SK-N-SH (cell line): ENCODE results near the gene LRIT2. TPM values are rescaled to one million over a fixed set of nuclear protein-coding genes. Genes with fewer than 3 reads are reported as not detected.

ENCODE experiments used
- CTCF ChIA-PET: fragments of 300-600, 350-600 bp; formaldehyde crosslinking; extraction: SDS; loops from one replicate; lab custom pipeline; 2021; lab: Yijun Ruan, JAX
- POLR2A ChIA-PET: fragments of 350-600 bp; sonication (Branson Sonifier 250); formaldehyde crosslinking; extraction: SDS; loops from one replicate; lab custom pipeline; 2020; ENCODE audit warnings: antibody characterized with exemption, inconsistent platforms; lab: Yijun Ruan, JAX
- DNase-seq: peaks from one replicate; pipeline ENCODE4 v3.0.0; 2012
- H2AFZ ChIP-seq: fragments of 200-600 bp; sonication (generic); 2 replicates; pipeline ENCODE4 v1.8.1; 2016; ENCODE audit warnings: antibody characterized with exemption, mild to moderate bottlenecking, low read depth
- H3F3A ChIP-seq: fragments of 200-600 bp; sonication (generic); replicated peaks from 2 replicates; pipeline ENCODE3; 2016; ENCODE audit warnings: antibody characterized with exemption, mild to moderate bottlenecking; ENCODE audit not compliant: insufficient read depth
- H3K27ac ChIP-seq, 2 experiments: fragments of 200-500 bp in 1 of 2; fragments of 200-600 bp in 1 of 2; sonication (Bioruptor generic) in 1 of 2; sonication (generic), shearing (Covaris generic) in 1 of 2; 2 replicates each; pipeline versions ENCODE4 v1.5.1 to v1.6.1; 2014 to 2016; ENCODE audit warnings: low read depth in 2 of 2, inconsistent platforms in 1 of 2, low read length in 1 of 2, mild to moderate bottlenecking in 1 of 2, mixed read lengths in 1 of 2
- H3K27me3 ChIP-seq: fragments of 200-600 bp; sonication (generic), shearing (Covaris generic); 2 replicates; pipeline ENCODE4 v1.6.1; 2016; ENCODE audit warnings: mixed run types; ENCODE audit not compliant: insufficient read depth
- H3K36me3 ChIP-seq, 2 experiments: fragments of 200-500 bp in 1 of 2; fragments of 200-600 bp in 1 of 2; sonication (Bioruptor generic) in 1 of 2; sonication (generic) in 1 of 2; replicated peaks in 1 of 2; 2 replicates each; pipeline versions ENCODE3 to v1.5.1; 2014 to 2016; ENCODE audit warnings: low read length in 1 of 2, mild to moderate bottlenecking in 1 of 2; ENCODE audit not compliant: insufficient read depth in 2 of 2, control insufficient read depth in 1 of 2
- H3K4me1 ChIP-seq, 2 experiments: fragments of 200-500 bp in 1 of 2; fragments of 200-600 bp in 1 of 2; sonication (Bioruptor generic) in 1 of 2; sonication (generic), shearing (Covaris generic) in 1 of 2; 2 replicates each; pipeline versions ENCODE4 v1.5.1 to v1.6.1; 2014 to 2016; ENCODE audit warnings: low read depth in 1 of 2, low read length in 1 of 2, mixed run types in 1 of 2; ENCODE audit not compliant: insufficient read depth in 2 of 2, control insufficient read depth in 1 of 2
- H3K4me2 ChIP-seq: fragments of 200-600 bp; sonication (generic), shearing (Covaris generic); 2 replicates; pipeline ENCODE4 v1.6.1; 2017; ENCODE audit warnings: mixed run types
- H3K4me3 ChIP-seq, 2 experiments: fragments of 200-500 bp in 1 of 2; fragments of 200-600 bp in 1 of 2; sonication (Bioruptor generic) in 1 of 2; sonication (generic), shearing (Covaris generic) in 1 of 2; 2 replicates each; pipeline versions ENCODE4 v1.5.1 to v1.8.1; 2014 to 2016; ENCODE audit warnings: low read depth in 2 of 2, inconsistent platforms in 1 of 2, low read length in 1 of 2, mild to moderate bottlenecking in 1 of 2, mixed read lengths in 1 of 2, moderate library complexity in 1 of 2
- H3K79me2 ChIP-seq: fragments of 200-600 bp; sonication (generic); 2 replicates; pipeline ENCODE4 v1.8.1; 2017; ENCODE audit warnings: mild to moderate bottlenecking; ENCODE audit not compliant: insufficient read depth
- H3K9ac ChIP-seq: fragments of 200-600 bp; sonication (generic); 2 replicates; pipeline ENCODE4 v1.6.1; 2017; ENCODE audit warnings: mixed run types
- H3K9me2 ChIP-seq: fragments of 200-600 bp; sonication (generic); 2 replicates; pipeline ENCODE4 v1.6.1; 2017; ENCODE audit warnings: mixed run types
- H3K9me3 ChIP-seq: fragments of 200-600 bp; sonication (generic); 2 replicates; pipeline ENCODE4 v1.6.1; 2017; ENCODE audit warnings: mixed run types, mild to moderate bottlenecking, moderate library complexity
- H4K20me1 ChIP-seq: fragments of 200-600 bp; sonication (generic); 2 replicates; pipeline ENCODE4 v1.6.1; 2017; ENCODE audit warnings: mild to moderate bottlenecking, mixed run types; ENCODE audit not compliant: insufficient read depth
- CHD2 ChIP-seq: fragments of 150-350 bp; IDR thresholded peaks from 2 replicates; pipeline ENCODE4 v1.6.1; 2018; ENCODE audit warnings: low read length; ENCODE audit not compliant: partially characterized antibody
- EP300 ChIP-seq, 2 experiments: IDR thresholded peaks; 2 replicates each; pipeline versions ENCODE4 v1.4.0 to v1.6.1; 2012; ENCODE audit warnings: borderline replicate concordance in 1 of 2, low read depth in 1 of 2, low read length in 1 of 2
- FOXJ3 ChIP-seq: sonication (generic); formaldehyde crosslinking; IDR thresholded peaks from 2 replicates; pipeline ENCODE4 v1.5.1; 2020; ENCODE audit warnings: mild to moderate bottlenecking, missing genetic modification reagents
- FOXM1 ChIP-seq: IDR thresholded peaks from 2 replicates; pipeline ENCODE4 v1.4.0; 2012; ENCODE audit warnings: low read depth, mild to moderate bottlenecking
- GATA2 ChIP-seq: sonication (generic); formaldehyde crosslinking; IDR thresholded peaks from 2 replicates; pipeline ENCODE4 v1.5.0; 2020; ENCODE audit warnings: mild to moderate bottlenecking, missing genetic modification reagents
- MXI1 ChIP-seq: IDR thresholded peaks from 2 replicates; pipeline ENCODE4 v1.6.1; 2012; ENCODE audit warnings: mild to moderate bottlenecking, low read depth, low read length, improper control_type of control experiment
- NFIC ChIP-seq: IDR thresholded peaks from 2 replicates; pipeline ENCODE4 v1.4.0; 2012; ENCODE audit warnings: borderline replicate concordance
- NRF1 ChIP-seq: IDR thresholded peaks from 2 replicates; pipeline ENCODE4 v1.6.1; 2012; ENCODE audit warnings: low read depth, mild to moderate bottlenecking, low read length
- POLR2AphosphoS5 ChIP-seq: IDR thresholded peaks from 2 replicates; pipeline ENCODE4 v1.6.1; 2012; ENCODE audit warnings: low read depth, low read length
- RCOR1 ChIP-seq: fragments of 150-350 bp; IDR thresholded peaks from 2 replicates; pipeline ENCODE4 v1.6.1; 2017; ENCODE audit warnings: antibody characterized with exemption, low read length
- SIN3A ChIP-seq: IDR thresholded peaks from 2 replicates; pipeline ENCODE4 v1.6.1; 2012; ENCODE audit warnings: low read depth, mild to moderate bottlenecking, low read length, moderate library complexity, borderline replicate concordance
- SMC3 ChIP-seq: IDR thresholded peaks from 2 replicates; pipeline ENCODE4 v1.6.1; 2012; ENCODE audit warnings: low read depth, low read length, improper control_type of control experiment
- TAF1 ChIP-seq: IDR thresholded peaks from 2 replicates; pipeline ENCODE4 v1.6.1; 2012; ENCODE audit warnings: low read depth, mild to moderate bottlenecking, low read length, moderate library complexity, borderline replicate concordance
- YY1 ChIP-seq: IDR thresholded peaks from 2 replicates; pipeline ENCODE4 v1.4.0; 2012; ENCODE audit warnings: low read depth, mild to moderate bottlenecking
- WGBS: methylation state at CpG from one replicate; pipeline ENCODE4 v1.1.6; 2017; ENCODE audit warnings: low lambda C conversion rate; 5-methylcytosine and 5-hydroxymethylcytosine counted together
- polyA plus RNA-seq, 3 experiments: library from polyadenylated mRNA; depleted of rRNA; stranded (reverse); fragments of >200 nt; gene quantifications; 2 replicates each; pipeline ENCODE4 v1.2.3, GENCODE V29; 2012
- TF ChIP-seq, protein P1 (sequence below): fragments of 200-600 bp; sonication (generic); IDR thresholded peaks from 2 replicates; pipeline ENCODE4 v1.6.1; 2017; ENCODE audit warnings: antibody characterized with exemption, mild to moderate bottlenecking, moderate library complexity
- TF ChIP-seq, protein P2 (sequence below): fragments of 150-350 bp; IDR thresholded peaks from 2 replicates; pipeline ENCODE4 v1.6.1; 2016; ENCODE audit warnings: mild to moderate bottlenecking, low read depth, low read length
- TF ChIP-seq, protein P3 (sequence below): IDR thresholded peaks from 2 replicates; pipeline ENCODE4 v1.6.1; 2012; ENCODE audit warnings: mild to moderate bottlenecking, low read depth, low read length, moderate library complexity
- TF ChIP-seq, protein P4 (sequence below): IDR thresholded peaks from 2 replicates; pipeline ENCODE4; 2012

Gene LRIT2
- polyA plus RNA-seq, 1 of the 3 experiments (the other 2 are of a cell fraction): not detected

DNA sequence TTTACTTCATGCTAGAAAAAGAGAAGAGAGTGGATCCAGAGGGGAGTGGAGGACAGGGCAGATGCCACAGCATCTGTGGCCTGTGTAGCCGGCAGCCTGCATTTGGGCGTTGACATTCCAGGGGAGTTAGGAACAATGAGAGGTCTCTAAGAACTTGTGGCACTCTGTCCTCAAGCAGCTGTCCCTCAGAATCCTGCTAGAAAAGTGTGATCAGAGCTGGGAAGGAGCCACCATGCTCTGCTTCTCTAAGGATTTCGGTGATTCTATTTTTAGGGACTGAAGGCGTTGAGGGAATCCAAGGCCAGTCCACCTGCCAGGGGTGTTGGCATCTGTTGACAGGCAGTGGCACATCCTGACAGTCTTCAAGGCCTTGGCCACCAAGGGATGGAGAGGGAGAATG, 7.6 kb downstream of the LRIT2 start:
- no peak for DNase-seq
- Histone ChIP-seq H3K79me2 (no peaks in the 10 kb centered on the region), H3K36me3 (no peaks in the 10 kb centered on the region), H3K27me3 (no peaks in the 10 kb centered on the region), H3F3A (no peaks in the 10 kb centered on the region), H3K9ac (no peak overlapping the region), H2AFZ (no peak overlapping the region), H3K9me3 (no peaks in the 10 kb centered on the region), H4K20me1 (no peaks in the 10 kb centered on the region), H3K4me2 (no peak overlapping the region), H3K27ac (no peak overlapping the region), H3K9me2 (no peaks in the 10 kb centered on the region), H3K4me3 (no peak overlapping the region), H3K4me1 (no peaks in the 10 kb centered on the region)
- POLR2A ChIA-PET: no interaction called here
- CTCF ChIA-PET: interaction anchor here (1.3 kb wide), 1 partner anchor 73 kb away, joined by 3 read pairs; no protein-coding TSS in a partner anchor
- 32% methylated on average over 2 of the region's 4 CpGs for WGBS
- no peak for TF ChIP-seq FOXJ3 (CRISPR knock-in tag)
- no peak for TF ChIP-seq GATA2 (CRISPR knock-in tag)
- no peak for TF ChIP-seq POLR2AphosphoS5
- TF ChIP-seq TAF1: no peak
- TF ChIP-seq, protein P1, sequence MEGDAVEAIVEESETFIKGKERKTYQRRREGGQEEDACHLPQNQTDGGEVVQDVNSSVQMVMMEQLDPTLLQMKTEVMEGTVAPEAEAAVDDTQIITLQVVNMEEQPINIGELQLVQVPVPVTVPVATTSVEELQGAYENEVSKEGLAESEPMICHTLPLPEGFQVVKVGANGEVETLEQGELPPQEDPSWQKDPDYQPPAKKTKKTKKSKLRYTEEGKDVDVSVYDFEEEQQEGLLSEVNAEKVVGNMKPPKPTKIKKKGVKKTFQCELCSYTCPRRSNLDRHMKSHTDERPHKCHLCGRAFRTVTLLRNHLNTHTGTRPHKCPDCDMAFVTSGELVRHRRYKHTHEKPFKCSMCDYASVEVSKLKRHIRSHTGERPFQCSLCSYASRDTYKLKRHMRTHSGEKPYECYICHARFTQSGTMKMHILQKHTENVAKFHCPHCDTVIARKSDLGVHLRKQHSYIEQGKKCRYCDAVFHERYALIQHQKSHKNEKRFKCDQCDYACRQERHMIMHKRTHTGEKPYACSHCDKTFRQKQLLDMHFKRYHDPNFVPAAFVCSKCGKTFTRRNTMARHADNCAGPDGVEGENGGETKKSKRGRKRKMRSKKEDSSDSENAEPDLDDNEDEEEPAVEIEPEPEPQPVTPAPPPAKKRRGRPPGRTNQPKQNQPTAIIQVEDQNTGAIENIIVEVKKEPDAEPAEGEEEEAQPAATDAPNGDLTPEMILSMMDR: no peak
- no peak for TF ChIP-seq NFIC
- TF ChIP-seq FOXM1: no peak
- no peak for TF ChIP-seq EP300 (IDR thresholded peaks at IDR 0.05; ENCODE audit: borderline replicate concordance in 1 of 2, low read depth in 1 of 2, low read length in 1 of 2)
- TF ChIP-seq CHD2: no peak
- TF ChIP-seq, protein P2, sequence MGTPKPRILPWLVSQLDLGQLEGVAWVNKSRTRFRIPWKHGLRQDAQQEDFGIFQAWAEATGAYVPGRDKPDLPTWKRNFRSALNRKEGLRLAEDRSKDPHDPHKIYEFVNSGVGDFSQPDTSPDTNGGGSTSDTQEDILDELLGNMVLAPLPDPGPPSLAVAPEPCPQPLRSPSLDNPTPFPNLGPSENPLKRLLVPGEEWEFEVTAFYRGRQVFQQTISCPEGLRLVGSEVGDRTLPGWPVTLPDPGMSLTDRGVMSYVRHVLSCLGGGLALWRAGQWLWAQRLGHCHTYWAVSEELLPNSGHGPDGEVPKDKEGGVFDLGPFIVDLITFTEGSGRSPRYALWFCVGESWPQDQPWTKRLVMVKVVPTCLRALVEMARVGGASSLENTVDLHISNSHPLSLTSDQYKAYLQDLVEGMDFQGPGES: no peak
- TF ChIP-seq, protein P3, sequence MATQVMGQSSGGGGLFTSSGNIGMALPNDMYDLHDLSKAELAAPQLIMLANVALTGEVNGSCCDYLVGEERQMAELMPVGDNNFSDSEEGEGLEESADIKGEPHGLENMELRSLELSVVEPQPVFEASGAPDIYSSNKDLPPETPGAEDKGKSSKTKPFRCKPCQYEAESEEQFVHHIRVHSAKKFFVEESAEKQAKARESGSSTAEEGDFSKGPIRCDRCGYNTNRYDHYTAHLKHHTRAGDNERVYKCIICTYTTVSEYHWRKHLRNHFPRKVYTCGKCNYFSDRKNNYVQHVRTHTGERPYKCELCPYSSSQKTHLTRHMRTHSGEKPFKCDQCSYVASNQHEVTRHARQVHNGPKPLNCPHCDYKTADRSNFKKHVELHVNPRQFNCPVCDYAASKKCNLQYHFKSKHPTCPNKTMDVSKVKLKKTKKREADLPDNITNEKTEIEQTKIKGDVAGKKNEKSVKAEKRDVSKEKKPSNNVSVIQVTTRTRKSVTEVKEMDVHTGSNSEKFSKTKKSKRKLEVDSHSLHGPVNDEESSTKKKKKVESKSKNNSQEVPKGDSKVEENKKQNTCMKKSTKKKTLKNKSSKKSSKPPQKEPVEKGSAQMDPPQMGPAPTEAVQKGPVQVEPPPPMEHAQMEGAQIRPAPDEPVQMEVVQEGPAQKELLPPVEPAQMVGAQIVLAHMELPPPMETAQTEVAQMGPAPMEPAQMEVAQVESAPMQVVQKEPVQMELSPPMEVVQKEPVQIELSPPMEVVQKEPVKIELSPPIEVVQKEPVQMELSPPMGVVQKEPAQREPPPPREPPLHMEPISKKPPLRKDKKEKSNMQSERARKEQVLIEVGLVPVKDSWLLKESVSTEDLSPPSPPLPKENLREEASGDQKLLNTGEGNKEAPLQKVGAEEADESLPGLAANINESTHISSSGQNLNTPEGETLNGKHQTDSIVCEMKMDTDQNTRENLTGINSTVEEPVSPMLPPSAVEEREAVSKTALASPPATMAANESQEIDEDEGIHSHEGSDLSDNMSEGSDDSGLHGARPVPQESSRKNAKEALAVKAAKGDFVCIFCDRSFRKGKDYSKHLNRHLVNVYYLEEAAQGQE: no peak
- no peak for TF ChIP-seq YY1
- no peak for TF ChIP-seq RCOR1
- TF ChIP-seq, protein P4, sequence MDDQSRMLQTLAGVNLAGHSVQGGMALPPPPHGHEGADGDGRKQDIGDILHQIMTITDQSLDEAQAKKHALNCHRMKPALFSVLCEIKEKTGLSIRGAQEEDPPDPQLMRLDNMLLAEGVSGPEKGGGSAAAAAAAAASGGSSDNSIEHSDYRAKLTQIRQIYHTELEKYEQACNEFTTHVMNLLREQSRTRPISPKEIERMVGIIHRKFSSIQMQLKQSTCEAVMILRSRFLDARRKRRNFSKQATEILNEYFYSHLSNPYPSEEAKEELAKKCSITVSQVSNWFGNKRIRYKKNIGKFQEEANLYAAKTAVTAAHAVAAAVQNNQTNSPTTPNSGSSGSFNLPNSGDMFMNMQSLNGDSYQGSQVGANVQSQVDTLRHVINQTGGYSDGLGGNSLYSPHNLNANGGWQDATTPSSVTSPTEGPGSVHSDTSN: no peak
- no peak for TF ChIP-seq MXI1
- no peak for TF ChIP-seq NRF1
- no peak for TF ChIP-seq SIN3A
- TF ChIP-seq SMC3: no peak
